A549 (cell line): ENCODE measurements around the gene OR2AJ1. TPM values are rescaled to one million over a fixed set of nuclear protein-coding genes. Genes with fewer than 3 reads are reported as not detected.

Experiments used
- ATAC-seq, 2 experiments: fragments of 200-7000 bp in 1 of 2; fragments of >200 bp in 1 of 2; cut with Nextera tagmentation in 1 of 2; cut with Tn5 transposase in 1 of 2; 3 replicates each; pipeline versions ENCODE4 v1.8.0 to v1.9.1; 2018 to 2020; ENCODE audit warnings: mild to moderate bottlenecking in 1 of 2, moderate library complexity in 1 of 2
- CTCF ChIA-PET: fragments of 300-600 bp; sonication (Branson Sonifier 250); formaldehyde crosslinking; extraction: SDS; loops from one replicate; lab custom pipeline; 2021; ENCODE audit warnings: antibody characterized with exemption, inconsistent platforms; lab: Yijun Ruan, JAX
- POLR2A ChIA-PET: fragments of 350-600 bp; formaldehyde crosslinking; extraction: SDS; loops from one replicate; lab custom pipeline; 2021; ENCODE audit warnings: antibody characterized with exemption, inconsistent platforms; lab: Yijun Ruan, JAX
- DNase-seq, 2 experiments: peaks; one replicate each; pipeline versions ENCODE4 v3.0.0 to v3.0.0-alpha.2; 2011 to 2016; ENCODE audit warnings: low read depth in 1 of 2, low spot score in 1 of 2
- FAIRE-seq: peaks from 2 replicates; lab custom pipeline; 2011; peaks lifted over from hg19 to GRCh38; lab: Jason Lieb, UNC
- H3K27ac ChIP-seq, 2 experiments: fragments of >200 bp; sonication (Bioruptor Twin); formaldehyde crosslinking; 3 replicates each; pipeline ENCODE4 v1.5.1; 2016 to 2017
- H3K4me1 ChIP-seq: fragments of >200 bp; sonication (Bioruptor Twin); formaldehyde crosslinking; 3 replicates; pipeline ENCODE4 v1.6.1; 2016
- H3K4me2 ChIP-seq: fragments of >200 bp; sonication (Bioruptor Twin); formaldehyde crosslinking; 3 replicates; pipeline ENCODE4 v1.6.1; 2016
- H3K4me3 ChIP-seq: fragments of >200 bp; sonication (Bioruptor Twin); formaldehyde crosslinking; 3 replicates; pipeline ENCODE4 v1.5.1; 2016
- H3K9me3 ChIP-seq: fragments of >200 bp; sonication (Bioruptor Twin); formaldehyde crosslinking; 3 replicates; pipeline ENCODE4 v1.6.1; 2016
- BHLHE40 ChIP-seq: IDR thresholded peaks from 2 replicates; pipeline ENCODE4 v1.6.1; 2012; ENCODE audit warnings: low read depth, low read length, inconsistent platforms
- CBX8 ChIP-seq: fragments of 200-600 bp; sonication (generic); IDR thresholded peaks from 2 replicates; pipeline ENCODE4 v1.6.1; 2016
- CHD4 ChIP-seq: fragments of 200-600 bp; sonication (generic); IDR thresholded peaks from 2 replicates; pipeline ENCODE4 v1.6.1; 2016; ENCODE audit warnings: antibody characterized with exemption, mild to moderate bottlenecking, borderline replicate concordance
- EHMT2 ChIP-seq: fragments of 200-600 bp; sonication (generic); IDR thresholded peaks from 2 replicates; pipeline ENCODE4 v1.6.1; 2016; ENCODE audit warnings: antibody characterized with exemption, low read depth, mild to moderate bottlenecking, moderate library complexity
- ESRRA ChIP-seq: fragments of 150-350 bp; IDR thresholded peaks from 2 replicates; pipeline ENCODE4 v1.6.1; 2014; ENCODE audit warnings: mild to moderate bottlenecking, low read length, borderline replicate concordance
- FOSB ChIP-seq: fragments of 250-450 bp; sonication (Bioruptor Pico); IDR thresholded peaks from 2 replicates; pipeline ENCODE4 v1.5.0; 2020; ENCODE audit warnings: mild to moderate bottlenecking, moderate library complexity
- FOXS1 ChIP-seq: fragments of 250-450 bp; sonication (Bioruptor Pico); IDR thresholded peaks from 2 replicates; pipeline ENCODE4 v1.5.0; 2020; ENCODE audit warnings: mild to moderate bottlenecking, moderate library complexity
- HDAC2 ChIP-seq: fragments of 200-600 bp; sonication (generic); IDR thresholded peaks from 2 replicates; pipeline ENCODE4 v1.6.1; 2016
- JUN ChIP-seq, 2 experiments: fragments of >200 bp; sonication (Bioruptor Twin); formaldehyde crosslinking; IDR thresholded peaks; 2 replicates in 1 of 2; 3 replicates in 1 of 2; pipeline ENCODE4 v1.6.1; 2016 to 2017
- JUNB ChIP-seq: fragments of >200 bp; sonication (Bioruptor Twin); formaldehyde crosslinking; IDR thresholded peaks from 2 replicates; pipeline ENCODE4 v1.6.1; 2016
- KDM1A ChIP-seq: fragments of 200-600 bp; sonication (generic); IDR thresholded peaks from 2 replicates; pipeline ENCODE4 v1.6.1; 2016; ENCODE audit warnings: low read depth, mild to moderate bottlenecking
- NR3C1 ChIP-seq: fragments of >200 bp; sonication (Bioruptor Twin); formaldehyde crosslinking; IDR thresholded peaks from 3 replicates; pipeline ENCODE4 v1.6.1; 2017
- TP53 ChIP-seq: fragments of 250-450 bp; sonication (Bioruptor Pico); IDR thresholded peaks from 2 replicates; pipeline ENCODE4 v1.5.0; 2021; ENCODE audit warnings: mild to moderate bottlenecking, moderate library complexity
- ZSCAN20 ChIP-seq: fragments of 250-450 bp; sonication (Bioruptor Pico); IDR thresholded peaks from 2 replicates; pipeline ENCODE4 v1.8.0; 2022; ENCODE audit warnings: mild to moderate bottlenecking, moderate library complexity
- WGBS: methylation state at CpG from one replicate; pipeline ENCODE4 v1.1.6; 2017; ENCODE audit errors: missing lambda C conversion rate; 5-methylcytosine and 5-hydroxymethylcytosine counted together
- polyA plus RNA-seq, 4 experiments: library from polyadenylated mRNA; depleted of rRNA in 3 of 4; stranded (reverse); fragments of >200 nt; fragmentation: RNase III in 1 of 4; extraction: RNeasy Plus Mini Kit Qiagen cat#74134 plus additional on column Dnase treatment in 1 of 4; gene quantifications; 2 replicates in 3 of 4; 3 replicates in 1 of 4; pipeline ENCODE4 v1.2.3, GENCODE V29; 2011 to 2017
- TF ChIP-seq, protein P1 (sequence below): fragments of >200 bp; sonication (Bioruptor Twin); formaldehyde crosslinking; IDR thresholded peaks from 3 replicates; pipeline ENCODE4 v1.6.1; 2016
- TF ChIP-seq, protein P2 (sequence below): fragments of 450-650 bp; IDR thresholded peaks from 2 replicates; pipeline ENCODE4 v1.6.1; 2014; ENCODE audit warnings: antibody characterized with exemption
- TF ChIP-seq, protein P3 (sequence below): IDR thresholded peaks from 2 replicates; pipeline ENCODE4 v1.6.1; 2012; ENCODE audit warnings: low read depth, borderline replicate concordance
- TF ChIP-seq, protein P4 (sequence below): fragments of >200 bp; sonication (Bioruptor Twin); formaldehyde crosslinking; IDR thresholded peaks from 3 replicates; pipeline ENCODE4 v1.5.1; 2016

Gene OR2AJ1
- polyA plus RNA-seq, 2 of the 4 experiments (the other 2 are of a cell fraction), result not detected

DNA sequence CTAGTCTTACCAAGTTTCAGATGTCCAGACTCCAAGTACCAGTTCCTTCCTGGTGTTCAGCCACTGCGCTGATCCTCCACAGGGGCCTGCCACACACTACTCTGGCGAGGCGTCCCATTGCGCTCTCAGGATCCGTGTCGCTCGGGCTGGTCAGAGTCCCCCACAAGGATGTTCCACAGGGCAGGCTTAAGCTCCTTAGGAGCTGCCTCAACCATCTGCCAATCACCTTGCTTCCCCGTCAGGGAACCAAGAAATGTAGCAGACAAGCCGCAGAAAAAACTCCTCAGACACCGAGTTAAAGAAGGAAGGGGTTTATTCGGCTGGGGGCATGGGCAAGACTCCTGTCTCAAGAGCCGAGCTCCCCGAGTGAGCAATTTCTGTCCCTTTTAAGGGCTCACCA is 19.5 kb upstream of the OR2AJ1 start:
- Histone ChIP-seq H3K27ac (no peak overlapping the region), H3K4me2 (no peak overlapping the region), H3K9me3 (no peaks in the 10 kb centered on the region), H3K4me3 (no peak overlapping the region), H3K4me1 (no peaks in the 10 kb centered on the region)
- FAIRE-seq (no peak), DNase-seq (no peak), ATAC-seq (no peak)
- 52% methylated on average over 11 of the region's 13 CpGs for WGBS
- CTCF ChIA-PET, result no interaction called here
- POLR2A ChIA-PET, result no interaction called here
- TF ChIP-seq KDM1A, result no peak
- TF ChIP-seq BHLHE40, result no peak
- TF ChIP-seq ESRRA, result no peak
- TF ChIP-seq, protein P1, sequence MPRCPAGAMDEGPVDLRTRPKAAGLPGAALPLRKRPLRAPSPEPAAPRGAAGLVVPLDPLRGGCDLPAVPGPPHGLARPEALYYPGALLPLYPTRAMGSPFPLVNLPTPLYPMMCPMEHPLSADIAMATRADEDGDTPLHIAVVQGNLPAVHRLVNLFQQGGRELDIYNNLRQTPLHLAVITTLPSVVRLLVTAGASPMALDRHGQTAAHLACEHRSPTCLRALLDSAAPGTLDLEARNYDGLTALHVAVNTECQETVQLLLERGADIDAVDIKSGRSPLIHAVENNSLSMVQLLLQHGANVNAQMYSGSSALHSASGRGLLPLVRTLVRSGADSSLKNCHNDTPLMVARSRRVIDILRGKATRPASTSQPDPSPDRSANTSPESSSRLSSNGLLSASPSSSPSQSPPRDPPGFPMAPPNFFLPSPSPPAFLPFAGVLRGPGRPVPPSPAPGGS, result no peak
- no peak for TF ChIP-seq JUNB
- no peak for TF ChIP-seq HDAC2
- TF ChIP-seq, protein P2, sequence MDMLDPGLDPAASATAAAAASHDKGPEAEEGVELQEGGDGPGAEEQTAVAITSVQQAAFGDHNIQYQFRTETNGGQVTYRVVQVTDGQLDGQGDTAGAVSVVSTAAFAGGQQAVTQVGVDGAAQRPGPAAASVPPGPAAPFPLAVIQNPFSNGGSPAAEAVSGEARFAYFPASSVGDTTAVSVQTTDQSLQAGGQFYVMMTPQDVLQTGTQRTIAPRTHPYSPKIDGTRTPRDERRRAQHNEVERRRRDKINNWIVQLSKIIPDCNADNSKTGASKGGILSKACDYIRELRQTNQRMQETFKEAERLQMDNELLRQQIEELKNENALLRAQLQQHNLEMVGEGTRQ, result no peak
- TF ChIP-seq TP53 (CRISPR knock-in tag), result no peak

DNA sequence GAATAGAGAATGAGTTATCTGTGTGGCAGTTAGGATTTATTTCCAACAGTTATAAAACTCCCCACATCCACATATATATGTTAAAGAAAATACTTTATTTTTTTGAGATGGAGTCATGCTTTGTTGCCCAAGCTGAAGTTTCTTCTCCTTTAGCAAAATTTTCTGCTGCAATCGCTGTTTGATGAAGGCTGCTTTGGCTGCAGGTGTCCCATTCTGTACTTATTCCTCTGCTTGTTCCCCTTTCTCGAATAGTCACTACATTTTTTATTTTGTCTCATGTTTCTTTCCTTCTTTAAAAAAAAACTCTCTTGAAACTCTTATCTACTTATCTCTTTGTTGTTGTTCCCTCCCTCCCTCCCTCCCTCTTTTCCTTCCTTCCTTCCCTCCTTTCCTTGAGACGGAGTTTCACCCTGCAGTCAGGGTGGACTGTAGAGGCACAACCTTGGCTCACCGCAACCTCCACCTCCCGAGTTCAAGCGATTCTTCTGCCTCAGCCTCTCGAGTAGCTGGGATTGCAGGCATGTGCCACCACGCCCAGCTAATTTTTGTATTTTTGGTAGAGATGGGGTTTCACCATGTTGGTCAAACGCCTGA is 18.7 kb upstream of the OR2AJ1 start:
- no peaks in the 10 kb centered on the region for H3K9me3 ChIP-seq
- FAIRE-seq, result no peak
- H3K4me1 ChIP-seq, result no peaks in the 10 kb centered on the region
- POLR2A ChIA-PET, result no interaction called here
- TF ChIP-seq EHMT2, result no peak
- no peak for TF ChIP-seq JUN (IDR thresholded peaks at IDR 0.05)
- no peak for TF ChIP-seq FOXS1 (CRISPR knock-in tag)
- no peak for TF ChIP-seq NR3C1
- TF ChIP-seq FOSB (CRISPR knock-in tag), result no peak
- TF ChIP-seq CBX8, result no peak
- TF ChIP-seq, protein P3, sequence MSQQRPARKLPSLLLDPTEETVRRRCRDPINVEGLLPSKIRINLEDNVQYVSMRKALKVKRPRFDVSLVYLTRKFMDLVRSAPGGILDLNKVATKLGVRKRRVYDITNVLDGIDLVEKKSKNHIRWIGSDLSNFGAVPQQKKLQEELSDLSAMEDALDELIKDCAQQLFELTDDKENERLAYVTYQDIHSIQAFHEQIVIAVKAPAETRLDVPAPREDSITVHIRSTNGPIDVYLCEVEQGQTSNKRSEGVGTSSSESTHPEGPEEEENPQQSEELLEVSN, result no peak
- no peak for TF ChIP-seq ZSCAN20 (CRISPR knock-in tag)
- TF ChIP-seq, all 56 proteins: peak for 0
- DNase-seq (no peak), ATAC-seq (no peak)
- WGBS, result 15% methylated on average over 8 of the region's 9 CpGs
- CTCF ChIA-PET, result no interaction called here
- no peak overlapping the region for H3K4me3 ChIP-seq
- no peak overlapping the region for H3K4me2 ChIP-seq
- H3K27ac ChIP-seq, result no peak overlapping the region

DNA sequence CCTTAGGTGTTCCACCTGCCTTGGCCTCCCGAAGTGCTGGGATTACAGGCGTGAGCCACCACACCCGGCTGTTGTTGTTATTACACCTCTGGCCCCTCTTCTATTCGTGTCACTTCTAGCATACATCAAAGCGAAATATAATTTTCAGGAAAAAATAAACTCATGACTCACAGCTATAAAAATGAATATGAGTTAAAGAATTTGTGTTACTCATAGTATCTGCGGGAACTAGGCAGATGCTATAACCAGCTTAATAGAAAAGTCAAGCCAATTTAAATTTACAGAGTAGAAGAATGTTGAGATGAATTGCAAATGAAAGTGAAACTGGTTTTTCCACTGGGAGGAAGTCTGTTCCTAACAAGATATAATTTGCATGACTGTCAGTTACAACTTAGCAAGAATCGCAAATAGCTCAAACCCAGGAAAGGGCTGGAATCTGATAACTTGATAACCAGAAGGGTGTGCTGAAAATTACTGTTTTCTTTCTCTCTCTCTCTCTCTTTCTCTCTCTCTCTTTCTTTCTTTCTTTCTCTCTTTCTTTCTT is 18.1 kb upstream of the OR2AJ1 start:
- TF ChIP-seq CHD4 (no peak), JUNB (no peak)
- TF ChIP-seq, protein P1, result no peak
- TF ChIP-seq, protein P4, sequence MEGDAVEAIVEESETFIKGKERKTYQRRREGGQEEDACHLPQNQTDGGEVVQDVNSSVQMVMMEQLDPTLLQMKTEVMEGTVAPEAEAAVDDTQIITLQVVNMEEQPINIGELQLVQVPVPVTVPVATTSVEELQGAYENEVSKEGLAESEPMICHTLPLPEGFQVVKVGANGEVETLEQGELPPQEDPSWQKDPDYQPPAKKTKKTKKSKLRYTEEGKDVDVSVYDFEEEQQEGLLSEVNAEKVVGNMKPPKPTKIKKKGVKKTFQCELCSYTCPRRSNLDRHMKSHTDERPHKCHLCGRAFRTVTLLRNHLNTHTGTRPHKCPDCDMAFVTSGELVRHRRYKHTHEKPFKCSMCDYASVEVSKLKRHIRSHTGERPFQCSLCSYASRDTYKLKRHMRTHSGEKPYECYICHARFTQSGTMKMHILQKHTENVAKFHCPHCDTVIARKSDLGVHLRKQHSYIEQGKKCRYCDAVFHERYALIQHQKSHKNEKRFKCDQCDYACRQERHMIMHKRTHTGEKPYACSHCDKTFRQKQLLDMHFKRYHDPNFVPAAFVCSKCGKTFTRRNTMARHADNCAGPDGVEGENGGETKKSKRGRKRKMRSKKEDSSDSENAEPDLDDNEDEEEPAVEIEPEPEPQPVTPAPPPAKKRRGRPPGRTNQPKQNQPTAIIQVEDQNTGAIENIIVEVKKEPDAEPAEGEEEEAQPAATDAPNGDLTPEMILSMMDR, result no peak
- ChIA-PET CTCF (no interaction called here), POLR2A (no interaction called here)
- ATAC-seq (no peak), FAIRE-seq (no peak), DNase-seq (no peak)
- Histone ChIP-seq H3K4me2 (no peak overlapping the region), H3K4me1 (no peaks in the 10 kb centered on the region), H3K27ac (no peak overlapping the region), H3K9me3 (no peaks in the 10 kb centered on the region), H3K4me3 (no peak overlapping the region)
- WGBS, result 1% methylated on average over 7 of the region's 7 CpGs
